Small intestine (tissue), 7 donors: Measurements from ENCODE around the gene PPP4R3B. TPM values are rescaled to one million over a fixed set of nuclear protein-coding genes. Genes with fewer than 3 reads are reported as not detected.

ENCODE experiments used
- DNase-seq, 2 donors: peaks; one replicate each; pipeline versions ENCODE4 v3.0.0 to v3.0.0-alpha.2; 2013
- FAIRE-seq: peaks from 2 replicates; lab custom pipeline; 2012; peaks lifted over from hg19 to GRCh38; lab: Jason Lieb, UNC
- H3K27ac ChIP-seq, 3 donors: one replicate each; pipeline ENCODE4 v1.5.1; 2013; ENCODE audit warnings: low read length in 2 of 3, mild to moderate bottlenecking in 2 of 3, control low read depth in 1 of 3, inconsistent platforms in 1 of 3, low read depth in 1 of 3, moderate library complexity in 1 of 3
- H3K27me3 ChIP-seq, 3 donors: one replicate each; pipeline ENCODE4 v1.6.1; 2013; ENCODE audit warnings: low read length in 3 of 3, inconsistent platforms in 1 of 3; ENCODE audit not compliant: control insufficient read depth in 3 of 3, insufficient read depth in 3 of 3
- H3K36me3 ChIP-seq, 3 donors: one replicate each; pipeline ENCODE4 v1.6.1; 2013; ENCODE audit warnings: low read length in 3 of 3, inconsistent platforms in 1 of 3, low read depth in 1 of 3, mild to moderate bottlenecking in 1 of 3, moderate library complexity in 1 of 3; ENCODE audit not compliant: control insufficient read depth in 3 of 3, insufficient read depth in 2 of 3
- H3K4me1 ChIP-seq, 3 donors: one replicate each; pipeline ENCODE4 v1.6.1; 2013; ENCODE audit warnings: low read length in 2 of 3, inconsistent platforms in 1 of 3, low read depth in 1 of 3, mild to moderate bottlenecking in 1 of 3, moderate library complexity in 1 of 3; ENCODE audit not compliant: control insufficient read depth in 3 of 3, insufficient read depth in 2 of 3
- H3K4me3 ChIP-seq, 3 donors: one replicate each; pipeline ENCODE4 v1.5.1; 2013; ENCODE audit warnings: low read length in 3 of 3, control low read depth in 1 of 3, inconsistent platforms in 1 of 3, low read depth in 1 of 3, mild to moderate bottlenecking in 1 of 3, moderate library complexity in 1 of 3
- H3K9me3 ChIP-seq, 2 donors: one replicate each; pipeline ENCODE4 v1.6.1; 2013; ENCODE audit warnings: low read depth in 1 of 2, low read length in 1 of 2; ENCODE audit not compliant: control insufficient read depth in 2 of 2, insufficient read depth in 1 of 2
- WGBS, 3 donors: extraction: QIAGEN DNeasy Blood & Tissue Kit; methylation state at CpG; one replicate each; pipeline ENCODE4 v1.1.7; 2013; 5-methylcytosine and 5-hydroxymethylcytosine counted together
- polyA plus RNA-seq, 4 donors: library from polyadenylated mRNA; stranded (reverse) in 3 of 4; unstranded in 1 of 4; fragments of 200-250 nt in 3 of 4; fragments of 120-200 nt in 1 of 4; gene quantifications; one replicate each; pipeline versions ENCODE4 v1.2.1 to v1.2.3, GENCODE V29; 2013
- donor health status: healthy with polysubstance abuse.
- donor health status: control.
- donor health status: control.
- donor health status: Bipolar disorder and iron deficiency.
- donor health status: healthy.

The PPP4R3B gene
- polyA plus RNA-seq, 4 donors = 28.6 to 83.8 (median 37.3) TPM

GRCh38 chr2:55620123-55620779 is 2.8 kb upstream of the PPP4R3B start:
- FAIRE-seq = no peak
- peak overlapping the region in 2 of 3 donors; percentile 3 to 21 for H3K4me3 ChIP-seq
- peak in 1 of 2 donors; percentile 15 for DNase-seq
- H3K36me3 ChIP-seq = peaks cover 0 to 18% (median 4%) of the 10 kb centered on the region in 3 donors
- peaks cover 9 to 13% (median 9%) of the 10 kb centered on the region in 3 donors for H3K4me1 ChIP-seq
- 32 to 58% (median 37%) methylated on average over 3 of the region's 3 CpGs for WGBS, 3 donors
- no peaks in the 10 kb centered on the region for H3K9me3 ChIP-seq
- no peaks in the 10 kb centered on the region for H3K27me3 ChIP-seq
- H3K27ac ChIP-seq = no peak overlapping the region

GRCh38 chr2:55618275-55619055 is 1.0 kb upstream of the PPP4R3B start:
- Histone ChIP-seq H3K9me3 (no peaks in the 10 kb centered on the region), H3K27ac (peak overlapping the region; percentile 93 to 98 (median 97)), H3K4me1 (peaks cover 9 to 13% (median 9%) of the 10 kb centered on the region in 3 donors), H3K27me3 (no peaks in the 10 kb centered on the region), H3K4me3 (peak overlapping the region; percentile 60 to 91 (median 76)), H3K36me3 (peaks cover 0 to 18% (median 4%) of the 10 kb centered on the region in 3 donors)
- WGBS, 3 donors = 0 to 1% (median 0%) methylated on average over 32 of the region's 32 CpGs
- DNase-seq = peak; percentile 75 to 80
- FAIRE-seq = no peak

GRCh38 chr2:55618025-55618274 is 528 bp upstream of the PPP4R3B start:
- H3K27ac ChIP-seq = peak overlapping the region; percentile 93 to 98 (median 97)
- H3K4me3 ChIP-seq = peak overlapping the region; percentile 60 to 91 (median 76)
- no peaks in the 10 kb centered on the region for H3K27me3 ChIP-seq
- 0 to 1% (median 0%) methylated on average over 10 of the region's 10 CpGs for WGBS, 3 donors
- H3K9me3 ChIP-seq = no peaks in the 10 kb centered on the region
- H3K36me3 ChIP-seq = peaks cover 0 to 18% (median 4%) of the 10 kb centered on the region in 3 donors
- H3K4me1 ChIP-seq = peaks cover 9 to 13% (median 9%) of the 10 kb centered on the region in 3 donors
- FAIRE-seq (no peak), DNase-seq (no peak)

GRCh38 chr2:55616551-55617174 is 759 bp downstream of the PPP4R3B start:
- 0% methylated on average over 24 of the region's 24 CpGs for WGBS, 3 donors
- FAIRE-seq (no peak), DNase-seq (peak; percentile 62 to 83)
- H3K27ac ChIP-seq = peak overlapping the region; percentile 98 to 99 (median 99)
- peak overlapping the region; percentile 89 to 100 (median 98) for H3K4me3 ChIP-seq
- no peaks in the 10 kb centered on the region for H3K9me3 ChIP-seq
- peaks cover 6 to 13% (median 9%) of the 10 kb centered on the region in 3 donors for H3K4me1 ChIP-seq
- H3K27me3 ChIP-seq = no peaks in the 10 kb centered on the region
- peaks cover 4 to 26% (median 4%) of the 10 kb centered on the region in 3 donors for H3K36me3 ChIP-seq

GRCh38 chr2:55611997-55612396 is 5.4 kb downstream of the PPP4R3B start:
- peaks cover 5 to 23% (median 6%) of the 10 kb centered on the region in 3 donors for H3K4me1 ChIP-seq
- H3K36me3 ChIP-seq = peaks cover 4 to 24% (median 8%) of the 10 kb centered on the region in 3 donors
- H3K4me3 ChIP-seq = no peak overlapping the region
- no peaks in the 10 kb centered on the region for H3K9me3 ChIP-seq
- no peak overlapping the region for H3K27ac ChIP-seq
- H3K27me3 ChIP-seq = no peaks in the 10 kb centered on the region
- FAIRE-seq (no peak), DNase-seq (no peak)
- 88 to 95% (median 90%) methylated on average over 1 of the region's 1 CpG for WGBS, 3 donors

GRCh38 chr2:55610954-55611743 is 6.3 kb downstream of the PPP4R3B start:
- H3K27ac ChIP-seq = peak overlapping the region in 2 of 3 donors; percentile 1 to 80
- FAIRE-seq = no peak
- peaks cover 4 to 28% (median 8%) of the 10 kb centered on the region in 3 donors for H3K36me3 ChIP-seq
- DNase-seq = no peak
- no peak overlapping the region for H3K4me3 ChIP-seq
- H3K4me1 ChIP-seq = peaks cover 5 to 23% (median 6%) of the 10 kb centered on the region in 3 donors
- no peaks in the 10 kb centered on the region for H3K27me3 ChIP-seq
- no peaks in the 10 kb centered on the region for H3K9me3 ChIP-seq
- WGBS, 3 donors = 88 to 96% (median 90%) methylated on average over 3 of the region's 3 CpGs

GRCh38 chr2:55609938-55610578 is 7.4 kb downstream of the PPP4R3B start:
- H3K9me3 ChIP-seq = no peaks in the 10 kb centered on the region
- DNase-seq (peak; percentile 44 to 73), FAIRE-seq (no peak)
- H3K36me3 ChIP-seq = peaks cover 4 to 32% (median 8%) of the 10 kb centered on the region in 3 donors
- 20 to 67% (median 35%) methylated on average over 1 of the region's 1 CpG for WGBS, 3 donors
- H3K4me1 ChIP-seq = peaks cover 3 to 23% (median 5%) of the 10 kb centered on the region in 3 donors
- H3K27ac ChIP-seq = peak overlapping the region in 2 of 3 donors; percentile 41 to 80
- H3K4me3 ChIP-seq = peak overlapping the region in 1 of 3 donors; percentile 15
- H3K27me3 ChIP-seq = no peaks in the 10 kb centered on the region
